ENCODE data around the gene NANOS2.

NANOS2 gene

GRCh38 chr19:45913874-45914830 is at the start of gene NANOS2:
NANOS2 (minus strand) TSS chr19:45914778; CDS start chr19:45914693, 85 bp downstream.
- DNase-seq, result no peak

- no peak for DNase-seq
Observed at GRCh38 chr19:45962021-45962420, 47.4 kb upstream of the NANOS2 start.

- DNase-seq, result no peak
Observed at GRCh38 chr19:45960595-45961235, 46.1 kb upstream of the NANOS2 start.

GRCh38 chr19:45959517-45960025 is 45.0 kb upstream of the NANOS2 start:
- no peak for DNase-seq

GRCh38 chr19:45958769-45959516 is 44.4 kb upstream of the NANOS2 start:
- DNase-seq, result no peak

GRCh38 chr19:45958320-45958719 is 43.7 kb upstream of the NANOS2 start:
- DNase-seq, result no peak

GRCh38 chr19:45955905-45956608 is 41.5 kb upstream of the NANOS2 start:
- no peak for DNase-seq

- no peak for DNase-seq
Observed at GRCh38 chr19:45954156-45954555, 39.6 kb upstream of the NANOS2 start.

- no peak for DNase-seq
Observed at GRCh38 chr19:45953676-45954075, 39.1 kb upstream of the NANOS2 start.

- DNase-seq, result peak; percentile 59
Observed at GRCh38 chr19:45952686-45953505, 38.3 kb upstream of the NANOS2 start.

GRCh38 chr19:45952341-45952685 is 37.7 kb upstream of the NANOS2 start:
- DNase-seq, result no peak

GRCh38 chr19:45947926-45948325 is 33.3 kb upstream of the NANOS2 start:
- peak; percentile 41 for DNase-seq

GRCh38 chr19:45940515-45940805 is 25.9 kb upstream of the NANOS2 start:
- DNase-seq, result no peak

- no peak for DNase-seq
Observed at GRCh38 chr19:45939792-45940514, 25.4 kb upstream of the NANOS2 start.

GRCh38 chr19:45938733-45939319 is 24.2 kb upstream of the NANOS2 start:
- DNase-seq, result no peak

- DNase-seq, result no peak
Observed at GRCh38 chr19:45935267-45935666, 20.7 kb upstream of the NANOS2 start.

GRCh38 chr19:45934551-45935230 is 20.1 kb upstream of the NANOS2 start:
- no peak for DNase-seq

GRCh38 chr19:45933759-45934158 is 19.2 kb upstream of the NANOS2 start:
- DNase-seq, result no peak

- DNase-seq, result no peak
Observed at GRCh38 chr19:45931055-45931454, 16.5 kb upstream of the NANOS2 start.

- no peak for DNase-seq
Observed at GRCh38 chr19:45929247-45929646, 14.7 kb upstream of the NANOS2 start.

Data from NCI-H226 (cell line).